Testis (tissue), 3 donors: ENCODE measurements around the gene SPDL1. TPM values are rescaled to one million over a fixed set of nuclear protein-coding genes. Genes with fewer than 3 reads are reported as not detected.

Experiments
- DNase-seq: peaks from one replicate; pipeline ENCODE4 v3.0.0-alpha.2; 2019
- H3K27ac ChIP-seq, 2 donors: fragments of 200-600 bp; sonication (generic); one replicate each; pipeline ENCODE4 v1.5.1; 2019
- H3K27me3 ChIP-seq: fragments of 200-600 bp; sonication (generic); one replicate; pipeline ENCODE4 v1.5.1; 2019
- H3K36me3 ChIP-seq: fragments of 200-600 bp; sonication (generic); one replicate; pipeline ENCODE4 v1.5.1; 2017; ENCODE audit warnings: low read depth; ENCODE audit errors: missing control alignments
- H3K4me1 ChIP-seq: fragments of 200-600 bp; sonication (generic); one replicate; pipeline ENCODE4 v1.5.1; 2019
- H3K4me3 ChIP-seq, 2 donors: fragments of 200-600 bp; sonication (generic); one replicate each; pipeline ENCODE4 v1.5.1; 2017 to 2019
- H3K9me3 ChIP-seq: fragments of 200-600 bp; sonication (generic); one replicate; pipeline ENCODE4 v1.5.1; 2017
- POLR2A ChIP-seq: fragments of 450-650 bp; IDR thresholded peaks from one replicate; pipeline ENCODE4 v1.6.1; 2017; ENCODE audit warnings: antibody characterized with exemption, mild to moderate bottlenecking, moderate library complexity
- WGBS, 2 donors: methylation state at CpG; one replicate each; pipeline ENCODE4 v1.1.5; 2018; 5-methylcytosine and 5-hydroxymethylcytosine counted together
- intact Hi-C: fragments of 100-400 bp; cut with DNase I; formaldehyde crosslinking; loops from one replicate; pipeline ENCODE4 v1.15.1; 2023; ENCODE audit warnings: low total_unique reads
- polyA plus RNA-seq: library from polyadenylated mRNA; stranded (reverse); fragments of 350-450 nt; fragmentation: Illumina TruSeq; extraction: RNeasy Lipid Tissue Mini Kit (QIAGEN cat#74804); gene quantifications from one replicate; pipeline ENCODE4 v1.2.3, GENCODE V29; 2014; ENCODE audit warnings: low read depth, low replicate concordance; ENCODE audit not compliant: insufficient read depth
- total RNA-seq, 2 donors: library from RNA; depleted of rRNA; stranded (reverse); fragments of >200 nt; gene quantifications; one replicate each; pipeline ENCODE4 v1.2.3, GENCODE V29; 2016
- TF ChIP-seq, protein P1 (sequence below), 3 experiments: fragments of 450-650 bp in 2 of 3; fragments of 200-600 bp in 1 of 3; sonication (generic) in 1 of 3; IDR thresholded peaks; one replicate each; pipeline ENCODE4 v1.5.1; 2016 to 2019; ENCODE audit warnings: antibody characterized with exemption in 3 of 3, mild to moderate bottlenecking in 2 of 3, moderate library complexity in 1 of 3

The SPDL1 gene
- total and polyA plus RNA-seq, 3 donors from 2014 or later: 28.3 to 52.6 (median 36.8) TPM

DNA sequence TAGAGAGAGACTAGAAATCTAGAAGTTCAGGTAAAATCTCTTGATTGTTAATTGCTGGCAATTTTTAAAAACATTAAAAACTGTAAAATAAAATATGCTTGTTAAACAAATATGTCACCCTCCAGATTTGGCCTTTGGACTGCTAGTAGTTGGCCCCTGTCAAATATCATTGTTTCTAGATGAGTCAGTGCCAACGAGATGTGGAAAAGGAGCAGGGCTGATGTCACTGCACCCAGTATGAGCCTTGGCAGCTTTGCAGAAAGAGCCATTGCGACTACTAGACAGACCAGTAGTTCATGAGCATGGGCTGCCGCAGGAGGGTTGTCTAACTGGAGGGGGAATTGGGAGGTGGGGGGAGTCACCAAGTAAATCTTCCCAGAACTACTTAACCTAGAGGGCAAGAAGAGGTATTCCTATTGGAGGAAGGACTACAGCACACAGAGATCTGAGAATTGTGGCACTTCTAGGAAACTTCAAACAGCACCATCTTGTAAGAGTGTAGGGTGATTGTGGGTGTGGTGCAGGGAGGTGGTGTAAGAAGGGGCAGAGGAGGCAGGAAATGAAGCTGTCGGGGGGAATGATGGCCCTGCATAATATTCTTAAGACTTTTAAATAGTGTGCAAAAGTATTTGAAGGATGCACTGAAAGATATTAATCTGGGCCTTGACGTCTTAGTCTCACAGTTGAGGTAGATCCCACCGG, 46.4 kb downstream of the SPDL1 start:
- TF ChIP-seq, protein P1, sequence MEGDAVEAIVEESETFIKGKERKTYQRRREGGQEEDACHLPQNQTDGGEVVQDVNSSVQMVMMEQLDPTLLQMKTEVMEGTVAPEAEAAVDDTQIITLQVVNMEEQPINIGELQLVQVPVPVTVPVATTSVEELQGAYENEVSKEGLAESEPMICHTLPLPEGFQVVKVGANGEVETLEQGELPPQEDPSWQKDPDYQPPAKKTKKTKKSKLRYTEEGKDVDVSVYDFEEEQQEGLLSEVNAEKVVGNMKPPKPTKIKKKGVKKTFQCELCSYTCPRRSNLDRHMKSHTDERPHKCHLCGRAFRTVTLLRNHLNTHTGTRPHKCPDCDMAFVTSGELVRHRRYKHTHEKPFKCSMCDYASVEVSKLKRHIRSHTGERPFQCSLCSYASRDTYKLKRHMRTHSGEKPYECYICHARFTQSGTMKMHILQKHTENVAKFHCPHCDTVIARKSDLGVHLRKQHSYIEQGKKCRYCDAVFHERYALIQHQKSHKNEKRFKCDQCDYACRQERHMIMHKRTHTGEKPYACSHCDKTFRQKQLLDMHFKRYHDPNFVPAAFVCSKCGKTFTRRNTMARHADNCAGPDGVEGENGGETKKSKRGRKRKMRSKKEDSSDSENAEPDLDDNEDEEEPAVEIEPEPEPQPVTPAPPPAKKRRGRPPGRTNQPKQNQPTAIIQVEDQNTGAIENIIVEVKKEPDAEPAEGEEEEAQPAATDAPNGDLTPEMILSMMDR (IDR thresholded peaks at IDR 0.05): no peak
- no peak for TF ChIP-seq POLR2A
- Histone ChIP-seq H3K4me1 (no peaks in the 10 kb centered on the region), H3K27ac (no peak overlapping the region), H3K36me3 (no peaks in the 10 kb centered on the region), H3K9me3 (no peaks in the 10 kb centered on the region), H3K27me3 (no peaks in the 10 kb centered on the region), H3K4me3 (no peak overlapping the region)
- intact Hi-C loops: no loop called here
- 76 to 85% methylated on average over 6 of the region's 6 CpGs for WGBS, 2 donors
- DNase-seq: no peak

DNA sequence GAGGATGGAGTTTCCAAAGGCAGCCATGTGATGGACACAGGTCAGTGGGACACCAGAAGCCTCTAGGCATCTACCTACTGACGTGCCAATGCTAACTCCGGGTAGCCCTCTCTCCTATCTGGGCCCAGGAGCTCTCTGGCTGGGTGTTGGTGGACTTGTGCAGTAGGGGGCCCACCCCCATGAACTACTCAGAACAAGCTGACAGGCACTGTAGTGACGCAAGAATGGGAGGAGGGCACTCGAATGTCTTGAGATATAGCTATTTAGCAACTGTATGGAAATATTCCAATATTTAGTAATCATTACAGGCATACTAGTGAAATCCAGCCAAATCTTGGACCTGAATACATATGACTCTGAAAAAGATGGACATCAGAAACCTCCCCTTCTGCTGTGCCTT, 47.8 kb downstream of the SPDL1 start:
- Histone ChIP-seq H3K36me3 (no peaks in the 10 kb centered on the region), H3K4me3 (no peak overlapping the region), H3K9me3 (no peaks in the 10 kb centered on the region), H3K27me3 (no peaks in the 10 kb centered on the region), H3K4me1 (no peaks in the 10 kb centered on the region), H3K27ac (no peak overlapping the region)
- 86 to 90% methylated on average over 4 of the region's 4 CpGs for WGBS, 2 donors
- DNase-seq: no peak
- intact Hi-C loops: no loop called here
- no peak for TF ChIP-seq POLR2A
- TF ChIP-seq, protein P1 (IDR thresholded peaks at IDR 0.05): no peak

DNA sequence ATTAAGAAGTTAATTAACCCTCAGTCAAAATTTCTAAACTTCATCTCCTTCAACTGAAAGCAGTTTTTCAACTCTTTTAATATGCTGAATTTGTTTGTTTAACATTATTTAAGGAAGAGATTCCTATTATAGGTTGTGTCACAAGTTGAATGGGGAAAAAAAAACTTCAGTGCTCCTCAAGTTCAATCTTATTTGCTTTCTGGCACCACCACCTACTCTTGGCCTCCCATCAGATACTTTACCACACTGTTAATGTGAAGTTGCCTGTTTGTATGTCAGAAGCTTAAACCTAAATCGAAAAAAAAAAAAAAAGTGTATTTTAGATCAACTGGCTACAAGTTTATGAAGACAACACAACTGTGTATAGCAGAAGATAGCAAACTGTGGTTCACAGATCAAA, 49.4 kb downstream of the SPDL1 start:
- TF ChIP-seq, protein P1 (IDR thresholded peaks at IDR 0.05): no peak
- no peak for TF ChIP-seq POLR2A

DNA sequence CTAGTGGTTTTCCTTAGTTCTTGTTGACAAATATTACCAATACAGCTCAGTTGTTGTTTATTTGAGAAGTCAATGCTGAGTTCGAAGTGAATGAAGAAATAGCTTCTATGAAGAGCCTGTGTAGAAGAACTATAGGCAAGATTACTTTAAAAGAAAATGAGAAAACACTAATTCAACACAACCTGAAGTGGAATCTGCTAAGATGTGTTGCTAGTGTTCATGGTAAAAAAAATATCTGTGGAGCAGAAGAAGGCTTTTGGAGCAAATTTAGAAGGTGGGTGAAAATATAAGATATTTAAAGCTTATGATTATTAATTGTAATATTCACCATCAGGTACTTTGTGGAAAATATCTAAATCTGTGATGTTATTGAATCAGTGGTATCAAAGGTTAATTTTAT, 51.0 kb downstream of the SPDL1 start:
- intact Hi-C loops: no loop called here
- no peaks in the 10 kb centered on the region for H3K27me3 ChIP-seq
- H3K4me1 ChIP-seq: no peaks in the 10 kb centered on the region
- H3K27ac ChIP-seq: no peak overlapping the region
- 82 to 87% methylated on average over 1 of the region's 1 CpG for WGBS, 2 donors
- no peaks in the 10 kb centered on the region for H3K36me3 ChIP-seq
- no peaks in the 10 kb centered on the region for H3K9me3 ChIP-seq
- no peak for DNase-seq
- TF ChIP-seq POLR2A: no peak
- TF ChIP-seq, protein P1 (IDR thresholded peaks at IDR 0.05): no peak
- H3K4me3 ChIP-seq: no peak overlapping the region

More for the DNA sequence above, 49.4 kb downstream of the SPDL1 start:
- 87 to 89% methylated on average over 1 of the region's 1 CpG for WGBS, 2 donors
- DNase-seq: no peak
- intact Hi-C loops: no loop called here
- no peak overlapping the region for H3K27ac ChIP-seq
- H3K4me1 ChIP-seq: no peaks in the 10 kb centered on the region
- no peaks in the 10 kb centered on the region for H3K9me3 ChIP-seq
- no peak overlapping the region for H3K4me3 ChIP-seq
- no peaks in the 10 kb centered on the region for H3K36me3 ChIP-seq
- H3K27me3 ChIP-seq: no peaks in the 10 kb centered on the region

DNA sequence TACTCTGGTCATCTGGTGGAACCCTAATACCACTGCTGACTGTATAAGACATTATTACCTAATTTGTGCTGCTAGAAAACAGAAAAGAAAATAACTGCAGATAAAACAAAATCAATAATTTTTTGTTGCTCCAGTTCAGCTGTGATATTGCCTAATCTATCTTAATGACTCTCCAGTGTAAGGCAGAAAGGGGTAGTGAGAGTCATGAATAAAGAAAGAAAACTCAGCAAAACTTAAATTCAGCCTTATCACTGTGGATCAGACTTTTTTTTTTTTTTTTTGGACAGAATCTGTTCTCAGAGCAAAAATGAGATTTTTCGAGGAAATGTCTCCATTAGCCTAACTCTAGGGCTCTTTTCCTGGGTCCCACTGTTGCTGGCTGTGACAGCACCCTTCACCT, 52.4 kb downstream of the SPDL1 start:
- DNase-seq: no peak
- Histone ChIP-seq H3K4me3 (no peak overlapping the region), H3K4me1 (no peaks in the 10 kb centered on the region), H3K27ac (no peak overlapping the region), H3K9me3 (no peaks in the 10 kb centered on the region), H3K36me3 (no peaks in the 10 kb centered on the region), H3K27me3 (no peaks in the 10 kb centered on the region)
- 56 to 61% methylated on average over 1 of the region's 1 CpG for WGBS, 2 donors
- intact Hi-C loops: no loop called here
- TF ChIP-seq, protein P1 (IDR thresholded peaks at IDR 0.05): no peak
- TF ChIP-seq POLR2A: no peak
